A673 (cell line): ENCODE results near the gene ME3.

Experiments used
- CTCF ChIP-seq: fragments of 300-800, 200-600 bp; sonication (generic); conservative IDR thresholded peaks from 2 replicates; pipeline ENCODE4 v1.5.1; 2017; ENCODE audit warnings: low read depth, mild to moderate bottlenecking, antibody characterized with exemption, low read length, moderate library complexity, mixed read lengths
- EZH2 ChIP-seq: fragments of 200-600 bp; sonication (generic); IDR thresholded peaks from 2 replicates; pipeline ENCODE4 v1.6.1; 2017; ENCODE audit warnings: borderline replicate concordance, low read depth, mild to moderate bottlenecking, mixed read lengths, antibody characterized with exemption, low read length; ENCODE audit not compliant: poor library complexity, severe bottlenecking

- TF ChIP-seq CTCF, result no peak
- no peak for TF ChIP-seq EZH2
Measured at GRCh38 chr11:86577644-86578636, 94.5 kb downstream of the ME3 start.
